Camera-type eye (tissue), 1 donor: ENCODE data around the gene CCT8. TPM values are rescaled to one million over a fixed set of nuclear protein-coding genes. Genes with fewer than 3 reads are reported as not detected.

Experiments used
- total RNA-seq: library from RNA; depleted of rRNA; stranded (reverse); fragments of >200 nt; gene quantifications from one replicate; pipeline ENCODE4 v1.2.3, GENCODE V29; 2014

CCT8 gene
- total RNA-seq = 147 TPM

DNA sequence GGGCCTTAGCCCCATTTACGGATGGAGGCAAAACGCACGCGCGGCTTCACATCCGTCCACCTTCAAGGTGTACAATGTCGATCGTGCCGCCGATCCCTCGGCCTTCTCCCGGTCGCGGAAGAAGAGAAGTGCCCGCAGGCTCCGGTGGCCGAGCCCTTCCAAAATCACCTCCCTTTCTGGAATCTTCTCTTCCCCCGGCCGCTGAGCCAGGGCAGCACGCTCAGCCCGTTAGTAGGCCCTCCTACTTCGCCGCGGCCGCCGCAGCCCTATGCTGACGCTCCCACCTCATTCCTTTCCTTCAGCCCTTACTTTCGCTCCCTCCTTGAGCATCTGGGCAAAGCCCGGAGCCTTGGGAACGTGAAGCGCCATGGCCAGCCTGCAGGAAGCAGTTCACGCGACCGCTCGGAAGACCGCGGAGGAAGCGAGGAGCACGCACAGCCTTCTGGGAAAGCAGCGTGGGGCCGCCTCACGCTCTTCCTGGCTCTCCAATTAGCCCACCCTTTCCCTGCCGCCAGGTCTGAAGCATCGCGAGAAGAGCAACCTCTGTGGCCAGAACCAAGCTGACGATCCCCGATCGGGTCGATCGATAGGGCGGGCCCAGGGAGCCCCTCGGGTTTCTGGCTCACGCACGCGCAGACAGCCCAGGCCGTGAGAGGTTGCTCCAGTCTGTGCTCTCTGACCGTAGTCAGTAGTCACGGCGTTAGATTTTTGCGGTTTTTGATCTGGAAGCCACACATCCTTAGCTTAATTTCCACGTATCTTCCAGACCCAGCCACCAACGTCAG lies at the start of gene CCT8:
CCT8 (minus strand) TSS at position 427 of the 785 bp plus-strand sequence; CDS start at position 369, 58 bp downstream.

DNA sequence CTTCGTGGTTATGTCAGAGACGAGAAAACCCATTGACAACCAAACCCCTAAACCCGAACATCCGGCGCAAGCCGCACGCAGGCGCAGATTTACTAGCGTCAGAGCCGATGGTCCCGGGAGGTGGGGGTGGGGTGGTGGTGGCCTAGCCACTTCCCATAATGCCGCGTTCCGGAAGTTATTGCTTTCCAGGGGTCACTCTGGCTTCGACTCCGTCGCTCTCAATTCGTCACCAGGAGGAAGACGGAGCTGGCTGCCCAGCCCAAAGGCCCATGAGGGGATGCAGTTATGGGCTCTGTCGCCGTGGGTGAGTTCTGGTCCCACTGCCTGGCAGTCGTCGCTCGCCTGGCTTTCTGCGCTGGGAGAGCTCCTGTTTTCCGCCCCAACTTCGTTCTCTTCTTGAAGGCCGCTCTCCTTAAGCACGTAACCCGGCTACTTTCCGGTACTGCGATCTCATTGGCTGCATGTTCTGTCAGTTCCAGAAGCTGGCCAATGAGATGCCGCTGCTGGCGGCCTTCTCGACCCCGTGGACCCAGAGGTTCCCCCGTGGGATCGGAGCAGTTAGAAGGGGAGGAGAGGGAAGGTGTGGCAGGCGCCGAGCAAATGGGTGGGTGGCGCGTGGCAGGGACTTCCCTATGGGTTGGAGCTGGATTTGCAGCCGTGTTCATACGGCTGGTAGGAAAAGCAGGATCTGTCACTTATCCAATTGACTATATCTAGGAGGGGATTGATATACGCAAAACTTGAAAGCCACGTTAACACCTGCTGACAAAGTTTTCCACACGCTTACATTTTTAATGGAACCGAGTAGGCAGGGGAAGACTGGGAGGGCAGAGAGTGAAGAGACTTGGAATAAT lies 48.7 kb downstream of the CCT8 start, which contains the start of gene USP16:
USP16 (plus strand) TSS at position 195 of the 854 bp plus-strand sequence. CDS start 3,246 bp downstream, outside the sequence.

Other genes starting within 250 kb of the CCT8 start
- 74.9 TPM for gene LTN1, start 80.8 kb downstream of the CCT8 start, total RNA-seq
- 12.8 TPM for gene RWDD2B, start 54.3 kb downstream of the CCT8 start, total RNA-seq
- gene USP16, start 49.0 kb downstream of the CCT8 start, total RNA-seq = 51.7 TPM
- gene MAP3K7CL, start 57.0 kb upstream of the CCT8 start, total RNA-seq = 15.7 TPM
- 130 TPM for gene BACH1, start 225.3 kb upstream of the CCT8 start, total RNA-seq